Stimulated activated naive B cell treated with anti-CD40 and anti-IgM and Interleukin-4, amounts not matched to agents 10 μg/mL and 1 μg/mL and 100 μg/mL, for 72 hours (primary cell): ENCODE results near the gene FAM161A.

ENCODE experiments used
- ATAC-seq, 2 donors: fragments of 150-1000 bp; cut with Tn5 transposase; replicated peaks; 2 replicates each; pipeline ENCODE4 v1.10.0; 2021; ENCODE audit warnings: moderate library complexity in 1 of 2
- DNase-seq: peaks from one replicate; pipeline ENCODE4 v3.0.0; 2021
- H3K27ac Mint-ChIP-seq: one replicate; pipeline ENCODE4 v1.8.0; 2022; ENCODE audit warnings: mild to moderate bottlenecking, mixed read lengths
- H3K27me3 Mint-ChIP-seq, 2 donors: one replicate each; pipeline ENCODE4 v1.8.0; 2022; ENCODE audit warnings: mixed read lengths in 2 of 2
- H3K36me3 Mint-ChIP-seq, 2 donors: one replicate each; pipeline ENCODE4 v1.8.0; 2022; ENCODE audit warnings: mixed read lengths in 2 of 2, mild to moderate bottlenecking in 1 of 2
- H3K4me1 Mint-ChIP-seq, 2 donors: one replicate each; pipeline ENCODE4 v1.8.0; 2022; ENCODE audit warnings: mixed read lengths in 2 of 2, mild to moderate bottlenecking in 1 of 2
- H3K4me3 Mint-ChIP-seq, 2 donors: one replicate each; pipeline ENCODE4 v1.8.0; 2022; ENCODE audit warnings: mild to moderate bottlenecking in 2 of 2, mixed read lengths in 2 of 2, moderate library complexity in 1 of 2
- H3K9me3 Mint-ChIP-seq, 2 donors: one replicate each; pipeline ENCODE4 v1.8.0; 2022; ENCODE audit warnings: mixed read lengths in 2 of 2, mild to moderate bottlenecking in 1 of 2

The FAM161A gene

DNA sequence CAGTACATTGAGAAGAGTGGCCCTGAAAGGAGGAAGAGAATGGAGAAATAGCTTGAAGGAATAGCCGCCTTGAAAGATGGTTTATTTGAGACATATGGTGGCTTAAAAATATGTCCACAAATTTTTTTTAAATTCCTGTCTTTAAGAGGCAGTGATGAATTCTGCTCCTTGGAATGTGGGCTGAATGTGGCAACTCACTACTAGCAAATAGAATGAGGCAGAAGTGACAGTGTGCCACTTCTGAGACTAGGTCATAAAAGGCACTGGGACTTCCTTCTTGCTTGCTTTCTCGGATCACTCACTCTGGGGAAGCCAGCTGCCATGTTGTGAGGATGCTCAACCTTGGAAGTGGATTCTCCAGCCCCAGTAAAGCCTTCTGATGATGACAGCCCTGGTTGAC, 67.0 kb downstream of the FAM161A start:
- ATAC-seq (no peak), DNase-seq (no peak)
- Mint-ChIP-seq H3K4me3 (no peak overlapping the region), H3K27ac (no peak overlapping the region), H3K36me3 (no peaks in the 10 kb centered on the region), H3K27me3 (peaks cover 9 to 11% of the 10 kb centered on the region in 2 donors), H3K9me3 (no peaks in the 10 kb centered on the region), H3K4me1 (no peaks in the 10 kb centered on the region)

DNA sequence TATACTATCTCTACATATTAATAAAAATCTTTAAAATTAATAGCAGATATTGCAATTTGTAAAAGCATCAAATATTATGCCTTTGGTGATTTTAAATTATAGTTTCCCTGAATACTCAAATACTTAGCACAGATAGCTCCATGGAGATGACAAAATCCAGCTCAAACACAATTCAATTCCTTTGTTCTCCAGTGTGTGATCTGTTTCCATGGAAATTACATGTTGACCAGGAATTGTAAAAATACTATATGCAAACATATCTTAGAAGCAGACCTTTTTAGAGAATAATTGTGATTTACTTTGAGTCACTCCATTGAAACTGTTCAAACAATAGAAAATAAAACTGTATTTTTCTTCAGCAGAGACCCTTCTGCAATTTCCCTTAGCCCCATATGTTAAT, 68.3 kb downstream of the FAM161A start:
- H3K27me3 Mint-ChIP-seq, result peaks cover 9 to 22% of the 10 kb centered on the region in 2 donors
- no peak for DNase-seq
- H3K4me1 Mint-ChIP-seq, result no peaks in the 10 kb centered on the region
- no peaks in the 10 kb centered on the region for H3K36me3 Mint-ChIP-seq
- peaks cover 4% of the 10 kb centered on the region in 2 donors for H3K9me3 Mint-ChIP-seq
- no peak for ATAC-seq
- no peak overlapping the region for H3K4me3 Mint-ChIP-seq
- no peak overlapping the region for H3K27ac Mint-ChIP-seq

DNA sequence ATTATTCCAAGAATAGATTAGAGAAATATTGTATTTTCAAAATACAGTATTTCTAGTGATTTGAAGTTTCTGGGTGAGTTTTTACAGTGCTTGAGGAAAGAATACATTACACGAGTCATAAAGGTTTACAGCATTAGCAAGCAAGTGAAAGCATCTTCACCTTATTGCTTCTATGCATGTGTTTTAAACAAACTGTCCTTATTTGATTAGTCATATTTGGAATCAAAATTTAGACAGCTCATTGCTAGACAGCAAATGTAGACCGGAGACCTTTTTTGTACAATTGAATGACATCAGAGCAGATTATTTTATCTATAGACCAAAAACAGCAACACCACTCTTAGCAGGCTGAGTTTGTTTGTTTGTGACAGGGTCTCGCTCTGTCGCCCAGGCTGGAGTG, 69.2 kb downstream of the FAM161A start:
- H3K27me3 Mint-ChIP-seq, result peaks cover 9 to 25% of the 10 kb centered on the region in 2 donors
- H3K4me1 Mint-ChIP-seq, result no peaks in the 10 kb centered on the region
- no peak overlapping the region for H3K27ac Mint-ChIP-seq
- DNase-seq (no peak), ATAC-seq (no peak)
- H3K9me3 Mint-ChIP-seq, result peaks cover 6% of the 10 kb centered on the region in 2 donors
- H3K36me3 Mint-ChIP-seq, result no peaks in the 10 kb centered on the region
- H3K4me3 Mint-ChIP-seq, result no peak overlapping the region

DNA sequence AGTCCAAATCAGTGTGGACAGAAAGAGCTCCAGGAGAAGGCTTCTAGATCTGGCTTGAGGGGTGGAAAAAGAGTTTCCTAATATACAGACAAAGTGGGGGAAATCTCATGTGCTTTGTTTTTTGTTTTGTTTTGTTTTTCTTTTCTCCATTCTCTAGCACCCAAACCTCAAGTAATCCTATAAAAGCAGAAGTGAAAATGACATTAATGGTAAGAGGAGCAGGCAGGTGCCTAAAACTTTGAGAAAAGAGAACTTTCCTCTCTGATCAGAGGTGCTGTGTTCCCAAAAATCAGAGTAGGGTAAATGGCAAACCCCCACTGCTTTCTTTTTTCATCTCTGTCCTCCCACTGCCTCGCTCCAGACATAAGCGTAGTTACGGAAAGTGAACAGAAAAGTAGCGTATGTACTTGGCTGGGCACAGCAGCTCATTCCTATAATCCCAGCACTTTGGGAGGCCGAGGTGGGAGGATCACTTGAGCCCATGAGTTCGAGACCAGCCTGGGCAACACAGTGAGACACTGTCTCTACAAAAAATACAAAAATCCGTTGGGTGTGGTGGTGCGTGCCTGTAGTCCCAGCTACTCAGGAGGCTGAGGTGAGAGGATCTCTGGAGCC, 77.8 kb downstream of the FAM161A start:
- peak; percentile 94 for ATAC-seq

More for the DNA sequence above, 77.8 kb downstream of the FAM161A start:
- Mint-ChIP-seq H3K36me3 (no peaks in the 10 kb centered on the region), H3K4me3 (peak overlapping the region in 1 of 2 donors; percentile 38), H3K27me3 (peaks cover 0 to 14% of the 10 kb centered on the region in 2 donors), H3K4me1 (peaks cover 14 to 17% of the 10 kb centered on the region in 2 donors), H3K9me3 (peaks cover 6% of the 10 kb centered on the region in 2 donors), H3K27ac (peak overlapping the region; percentile 77)
- no peak for DNase-seq
